Lung (tissue), 12 donors: ENCODE results near the gene RXRA. TPM values are rescaled to one million over a fixed set of nuclear protein-coding genes. Genes with fewer than 3 reads are reported as not detected.
A peak's percentile ranks its signal among the peaks of the same experiment; 100 is the strongest.

Source experiments
- ATAC-seq: fragments of 200-7000 bp; cut with Tn5 transposase; one replicate; pipeline ENCODE4 v1.9.1; 2020; ENCODE audit warnings: moderate number of reproducible peaks; ENCODE audit not compliant: insufficient read depth, low FRiP score
- DNase-seq, 3 donors: peaks; one replicate each; pipeline ENCODE4 v3.0.0-alpha.2; 2013 to 2017
- H3K27ac ChIP-seq, 2 donors: one replicate each; pipeline ENCODE4 v1.5.1; 2013; ENCODE audit warnings: mild to moderate bottlenecking in 2 of 2, moderate library complexity in 2 of 2, control low read depth in 1 of 2, inconsistent platforms in 1 of 2, low read depth in 1 of 2, low read length in 1 of 2
- H3K27me3 ChIP-seq, 3 donors: one replicate each; pipeline ENCODE4 v1.5.1; 2013; ENCODE audit warnings: low read length in 2 of 3; ENCODE audit not compliant: control insufficient read depth in 3 of 3, insufficient read depth in 3 of 3
- H3K36me3 ChIP-seq, 4 donors: one replicate each; pipeline ENCODE4 v1.5.1; 2013; ENCODE audit warnings: low read length in 4 of 4, mild to moderate bottlenecking in 1 of 4, moderate library complexity in 1 of 4; ENCODE audit not compliant: control insufficient read depth in 4 of 4, insufficient read depth in 4 of 4
- H3K4me1 ChIP-seq, 5 donors: one replicate each; pipeline ENCODE4 v1.5.1; 2013; ENCODE audit warnings: low read length in 5 of 5, mild to moderate bottlenecking in 2 of 5, moderate library complexity in 1 of 5; ENCODE audit not compliant: control insufficient read depth in 5 of 5, insufficient read depth in 5 of 5
- H3K4me3 ChIP-seq: one replicate; pipeline ENCODE4 v1.5.1; 2013; ENCODE audit warnings: mild to moderate bottlenecking, control low read depth, moderate library complexity
- H3K9ac ChIP-seq, 2 donors: one replicate each; pipeline ENCODE4 v1.5.1; 2013; ENCODE audit warnings: low read length in 2 of 2, control low read depth in 1 of 2; ENCODE audit not compliant: insufficient read depth in 1 of 2
- H3K9me3 ChIP-seq, 4 donors: one replicate each; pipeline ENCODE4 v1.5.1; 2013; ENCODE audit warnings: low read length in 3 of 4, mild to moderate bottlenecking in 1 of 4, moderate library complexity in 1 of 4; ENCODE audit not compliant: control insufficient read depth in 4 of 4, insufficient read depth in 3 of 4
- CTCF ChIP-seq: IDR thresholded peaks from 2 replicates; pipeline ENCODE4 v1.5.1; 2012; ENCODE audit warnings: mild to moderate bottlenecking; ENCODE audit errors: control extremely low read depth, extremely low read depth
- WGBS, 2 donors: extraction: QIAGEN DNeasy Blood & Tissue Kit; methylation state at CpG; one replicate each; pipeline ENCODE4 v1.1.7; 2013; 5-methylcytosine and 5-hydroxymethylcytosine counted together
- polyA plus RNA-seq, 2 donors: library from polyadenylated mRNA; stranded (reverse); fragments of 200-250 nt; gene quantifications; one replicate each; pipeline ENCODE4 v1.2.1, GENCODE V29; 2013
- total RNA-seq, 2 donors: library from RNA; depleted of rRNA in 1 of 2; stranded (reverse); fragments of >200 nt in 1 of 2; gene quantifications; one replicate each; pipeline ENCODE4 v1.2.1, GENCODE V29; 2014 to 2021
- donor health status: control.
- donor health status: control.
- donor health status: Bipolar disorder and iron deficiency.
- donor health status: healthy.
- donor health status: DM: yes; HTN: yes; CAD: no.

The RXRA gene
- total and polyA plus RNA-seq, 4 donors = 24.2 to 85.2 (median 52.2) TPM

- H3K4me3 ChIP-seq = no peak overlapping the region
- no peaks in the 10 kb centered on the region for H3K9me3 ChIP-seq
- ATAC-seq (no peak), DNase-seq (no peak)
- no peak overlapping the region for H3K9ac ChIP-seq
- H3K4me1 ChIP-seq = peaks cover 0 to 7% (median 0%) of the 10 kb centered on the region in 5 donors
- no peak for TF ChIP-seq CTCF
- H3K36me3 ChIP-seq = no peaks in the 10 kb centered on the region
- WGBS, 2 donors = 50 to 85% methylated on average over 3 of the region's 3 CpGs
- no peaks in the 10 kb centered on the region for H3K27me3 ChIP-seq
- H3K27ac ChIP-seq = no peak overlapping the region
Observed at GRCh38 chr9:134484479-134484878, 158.2 kb downstream of the RXRA start.

GRCh38 chr9:134485653-134486052 is 159.4 kb downstream of the RXRA start:
- Histone ChIP-seq H3K4me1 (peaks cover 0 to 7% (median 0%) of the 10 kb centered on the region in 5 donors), H3K4me3 (no peak overlapping the region), H3K27ac (no peak overlapping the region), H3K36me3 (no peaks in the 10 kb centered on the region), H3K9me3 (no peaks in the 10 kb centered on the region), H3K27me3 (no peaks in the 10 kb centered on the region), H3K9ac (no peak overlapping the region)
- 91 to 94% methylated on average over 8 of the region's 8 CpGs for WGBS, 2 donors
- no peak for DNase-seq
- no peak for ATAC-seq
- TF ChIP-seq CTCF = no peak

GRCh38 chr9:134486143-134486591 is 159.9 kb downstream of the RXRA start:
- DNase-seq (no peak), ATAC-seq (no peak)
- TF ChIP-seq CTCF = no peak
- Histone ChIP-seq H3K9ac (no peak overlapping the region), H3K27ac (no peak overlapping the region), H3K9me3 (no peaks in the 10 kb centered on the region), H3K4me1 (peaks cover 0 to 8% (median 1%) of the 10 kb centered on the region in 5 donors), H3K4me3 (no peak overlapping the region), H3K27me3 (no peaks in the 10 kb centered on the region), H3K36me3 (no peaks in the 10 kb centered on the region)
- 91 to 93% methylated on average over 16 of the region's 16 CpGs for WGBS, 2 donors

- no peak for TF ChIP-seq CTCF
- ATAC-seq (no peak), DNase-seq (peak in 1 of 3 donors; percentile 10)
- Histone ChIP-seq H3K36me3 (no peaks in the 10 kb centered on the region), H3K27me3 (no peaks in the 10 kb centered on the region), H3K4me1 (peaks cover 0 to 13% (median 5%) of the 10 kb centered on the region in 5 donors), H3K4me3 (no peak overlapping the region), H3K9me3 (no peaks in the 10 kb centered on the region), H3K9ac (no peak overlapping the region), H3K27ac (no peak overlapping the region)
- whole genome bisulfite sequencing, 2 donors = 55 to 69% methylated on average over 15 to 16 of the region's 16 CpGs
Observed at GRCh38 chr9:134486596-134486995, 160.3 kb downstream of the RXRA start.
